CD4-positive, alpha-beta T cell treated with Interferon alpha-2 for 1 hour (primary cell): ENCODE results near the gene BMP6.

ENCODE experiments used
- DNase-seq, 2 donors: peaks; one replicate each; pipeline ENCODE4 v3.0.0-alpha.2; 2020 to 2022

BMP6 gene

GRCh38 chr6:7909323-7910276 lies 183.7 kb downstream of the BMP6 start:
- DNase-seq = peak; percentile 12 to 35

- DNase-seq = no peak
Observed at GRCh38 chr6:7910298-7910653, 184.4 kb downstream of the BMP6 start.

GRCh38 chr6:7910654-7911344 lies 184.9 kb downstream of the BMP6 start, which contains the start of gene TXNDC5:
TXNDC5 (minus strand) TSS chr6:7910788; CDS start chr6:7910776, 12 bp downstream.
- peak; percentile 56 to 74 for DNase-seq

DNA sequence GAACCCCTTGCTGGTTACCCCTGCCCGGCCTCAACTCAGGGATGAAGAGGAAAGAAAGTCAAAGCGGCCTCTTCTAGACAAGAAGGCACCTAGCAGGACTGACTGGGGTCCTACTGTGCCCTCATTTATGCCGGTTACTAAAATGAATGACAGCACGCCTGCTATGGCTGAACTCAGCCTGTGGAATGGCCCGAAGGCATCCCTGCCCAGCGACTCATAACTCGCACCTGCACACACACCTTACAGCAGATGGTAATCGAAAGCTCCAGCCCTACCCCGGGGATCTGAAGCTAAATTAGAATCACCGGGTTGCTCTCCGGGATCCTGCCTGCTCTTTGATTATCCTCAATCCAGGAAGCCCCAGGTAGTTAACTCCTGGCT lies 185.4 kb downstream of the BMP6 start:
- no peak for DNase-seq

GRCh38 chr6:7912024-7912423 lies 186.1 kb downstream of the BMP6 start:
- DNase-seq = no peak

DNA sequence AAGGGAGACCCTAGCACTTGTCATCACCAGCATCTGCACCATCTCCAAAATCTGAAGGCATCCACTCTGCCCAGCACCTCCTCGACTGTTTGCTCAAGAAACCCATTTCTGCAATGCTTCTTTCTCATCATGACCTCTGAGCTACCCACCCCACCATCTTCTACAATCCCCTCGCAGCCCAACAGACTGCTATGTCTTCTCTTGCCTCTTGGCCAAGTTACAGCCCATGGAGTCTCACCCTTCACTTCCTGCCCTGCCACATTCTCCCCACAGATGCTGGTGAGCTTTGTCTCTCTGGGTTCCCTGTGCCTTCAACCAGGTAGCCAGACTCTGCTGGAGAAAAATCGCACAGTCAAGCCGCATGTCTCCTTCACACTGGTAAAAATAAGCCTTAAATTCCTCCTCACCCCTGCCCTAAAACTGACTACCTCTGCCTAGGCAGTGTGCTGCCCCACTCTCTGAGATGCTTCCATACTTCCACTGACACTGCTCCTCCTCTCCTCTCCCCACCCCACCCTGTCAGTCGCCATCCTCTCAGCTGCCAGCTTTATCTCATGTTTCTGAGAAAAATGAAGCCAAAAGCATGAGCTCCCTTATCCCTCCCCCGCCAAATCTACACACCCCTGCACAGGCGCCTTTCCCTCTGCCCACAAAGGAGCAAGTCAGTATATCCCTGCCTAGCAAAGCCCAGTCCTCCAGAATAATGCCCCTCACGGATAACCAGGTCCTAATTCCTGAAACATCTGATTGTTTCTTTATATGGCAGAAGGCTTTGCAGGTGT lies 187.0 kb downstream of the BMP6 start:
- DNase-seq = no peak

- DNase-seq = no peak
Observed at GRCh38 chr6:7914311-7914710, 188.4 kb downstream of the BMP6 start.

- DNase-seq = peak in 1 of 2 donors; percentile 39
Observed at GRCh38 chr6:7914991-7915789, 189.3 kb downstream of the BMP6 start.

GRCh38 chr6:7916959-7917358 lies 191.1 kb downstream of the BMP6 start:
- DNase-seq = no peak

- DNase-seq = no peak
Observed at GRCh38 chr6:7917729-7918128, 191.8 kb downstream of the BMP6 start.

DNA sequence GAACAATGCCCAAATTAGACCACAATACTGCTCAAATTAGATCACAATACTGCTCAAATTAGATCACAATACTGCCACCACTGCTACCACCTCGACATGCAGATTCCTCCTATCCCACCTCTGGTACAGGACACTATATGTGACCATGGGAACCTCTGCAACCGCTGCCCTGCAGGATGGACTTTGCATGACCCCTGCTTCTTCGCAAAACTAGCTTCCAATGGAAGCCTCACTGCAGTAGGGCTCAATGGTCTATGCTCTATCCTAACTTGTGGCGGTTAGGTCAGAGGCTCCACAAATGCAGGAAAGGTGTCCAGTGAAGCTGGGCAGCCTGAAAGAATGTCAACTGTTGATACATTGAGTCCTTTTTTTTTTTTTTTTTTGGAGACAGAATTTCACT lies 192.5 kb downstream of the BMP6 start:
- no peak for DNase-seq

GRCh38 chr6:7919871-7920270 lies 194.0 kb downstream of the BMP6 start:
- DNase-seq = no peak

- no peak for DNase-seq
Observed at GRCh38 chr6:7920425-7920824, 194.5 kb downstream of the BMP6 start.

DNA sequence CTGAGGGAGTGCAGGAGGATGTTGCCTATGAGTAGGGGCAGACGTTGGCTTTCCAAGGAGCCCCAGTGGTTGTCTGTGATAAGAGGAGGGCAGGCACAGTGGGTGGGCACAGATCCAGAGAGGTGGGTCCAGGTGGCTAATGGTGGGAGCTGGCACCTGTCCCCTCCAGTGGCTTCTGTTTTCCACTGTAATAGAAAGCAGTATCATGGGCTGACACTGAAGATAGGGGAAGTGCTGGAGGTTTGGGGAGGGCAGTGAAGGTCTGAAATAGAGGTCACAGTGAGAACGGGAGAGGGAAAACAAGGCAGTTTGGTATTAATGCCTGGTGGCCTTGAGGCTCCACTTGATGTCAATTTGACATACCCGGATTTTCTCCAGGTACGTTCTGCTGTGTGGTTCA lies 195.1 kb downstream of the BMP6 start:
- DNase-seq = no peak

- no peak for DNase-seq
Observed at GRCh38 chr6:7921632-7922092, 195.8 kb downstream of the BMP6 start.

DNA sequence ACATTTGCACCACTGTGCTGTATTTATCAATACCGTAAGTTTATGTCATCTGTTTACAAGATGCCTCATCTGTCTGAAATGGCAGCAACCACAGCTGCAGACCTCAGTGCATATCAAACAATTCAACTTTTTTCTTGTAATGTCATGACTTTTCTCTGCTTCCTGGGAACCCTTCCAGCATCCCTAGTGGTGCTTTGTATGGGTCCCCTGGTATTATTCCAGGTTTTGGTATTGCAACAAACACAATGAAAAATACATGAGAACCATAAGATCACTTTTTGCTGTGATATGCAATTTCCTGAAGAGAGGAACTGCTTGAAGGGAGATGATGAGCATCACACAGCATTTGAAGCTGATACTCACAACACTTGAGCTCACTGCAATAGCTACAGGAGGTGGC lies 196.7 kb downstream of the BMP6 start:
- no peak for DNase-seq

- DNase-seq = no peak
Observed at GRCh38 chr6:7924867-7925266, 199.0 kb downstream of the BMP6 start.
